ENCODE measurements around the gene DIP2C.

DNA sequence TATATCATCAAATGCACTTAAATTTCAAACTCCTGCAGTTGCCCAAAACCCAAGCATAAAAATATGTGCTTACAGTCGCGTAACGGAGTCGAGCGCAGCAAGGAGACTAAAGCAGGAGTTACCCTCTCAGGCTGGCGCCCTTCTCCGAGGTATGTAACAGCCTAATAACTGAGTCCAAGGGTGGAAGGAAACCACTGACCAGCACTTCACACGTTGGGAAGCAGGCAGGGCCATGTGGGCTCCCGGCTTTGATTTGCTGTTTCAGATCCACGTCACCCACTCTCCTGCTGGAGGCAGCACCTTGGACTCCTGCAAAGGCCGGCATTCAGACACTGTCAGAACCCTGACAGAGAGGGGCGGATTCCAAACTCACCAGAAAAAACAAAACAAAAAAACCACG, 123.8 kb downstream of the DIP2C start:
- TF ChIP-seq, protein P1, sequence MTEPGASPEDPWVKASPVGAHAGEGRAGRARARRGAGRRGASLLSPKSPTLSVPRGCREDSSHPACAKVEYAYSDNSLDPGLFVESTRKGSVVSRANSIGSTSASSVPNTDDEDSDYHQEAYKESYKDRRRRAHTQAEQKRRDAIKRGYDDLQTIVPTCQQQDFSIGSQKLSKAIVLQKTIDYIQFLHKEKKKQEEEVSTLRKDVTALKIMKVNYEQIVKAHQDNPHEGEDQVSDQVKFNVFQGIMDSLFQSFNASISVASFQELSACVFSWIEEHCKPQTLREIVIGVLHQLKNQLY (CRISPR knock-in tag; IDR thresholded peaks at IDR 0.05): no peak
- no peak for TF ChIP-seq CREB1 (CRISPR knock-in tag; IDR thresholded peaks at IDR 0.05)
- TF ChIP-seq, protein P2, sequence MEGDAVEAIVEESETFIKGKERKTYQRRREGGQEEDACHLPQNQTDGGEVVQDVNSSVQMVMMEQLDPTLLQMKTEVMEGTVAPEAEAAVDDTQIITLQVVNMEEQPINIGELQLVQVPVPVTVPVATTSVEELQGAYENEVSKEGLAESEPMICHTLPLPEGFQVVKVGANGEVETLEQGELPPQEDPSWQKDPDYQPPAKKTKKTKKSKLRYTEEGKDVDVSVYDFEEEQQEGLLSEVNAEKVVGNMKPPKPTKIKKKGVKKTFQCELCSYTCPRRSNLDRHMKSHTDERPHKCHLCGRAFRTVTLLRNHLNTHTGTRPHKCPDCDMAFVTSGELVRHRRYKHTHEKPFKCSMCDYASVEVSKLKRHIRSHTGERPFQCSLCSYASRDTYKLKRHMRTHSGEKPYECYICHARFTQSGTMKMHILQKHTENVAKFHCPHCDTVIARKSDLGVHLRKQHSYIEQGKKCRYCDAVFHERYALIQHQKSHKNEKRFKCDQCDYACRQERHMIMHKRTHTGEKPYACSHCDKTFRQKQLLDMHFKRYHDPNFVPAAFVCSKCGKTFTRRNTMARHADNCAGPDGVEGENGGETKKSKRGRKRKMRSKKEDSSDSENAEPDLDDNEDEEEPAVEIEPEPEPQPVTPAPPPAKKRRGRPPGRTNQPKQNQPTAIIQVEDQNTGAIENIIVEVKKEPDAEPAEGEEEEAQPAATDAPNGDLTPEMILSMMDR (IDR thresholded peaks at IDR 0.05): no peak
- TF ChIP-seq, protein P3, sequence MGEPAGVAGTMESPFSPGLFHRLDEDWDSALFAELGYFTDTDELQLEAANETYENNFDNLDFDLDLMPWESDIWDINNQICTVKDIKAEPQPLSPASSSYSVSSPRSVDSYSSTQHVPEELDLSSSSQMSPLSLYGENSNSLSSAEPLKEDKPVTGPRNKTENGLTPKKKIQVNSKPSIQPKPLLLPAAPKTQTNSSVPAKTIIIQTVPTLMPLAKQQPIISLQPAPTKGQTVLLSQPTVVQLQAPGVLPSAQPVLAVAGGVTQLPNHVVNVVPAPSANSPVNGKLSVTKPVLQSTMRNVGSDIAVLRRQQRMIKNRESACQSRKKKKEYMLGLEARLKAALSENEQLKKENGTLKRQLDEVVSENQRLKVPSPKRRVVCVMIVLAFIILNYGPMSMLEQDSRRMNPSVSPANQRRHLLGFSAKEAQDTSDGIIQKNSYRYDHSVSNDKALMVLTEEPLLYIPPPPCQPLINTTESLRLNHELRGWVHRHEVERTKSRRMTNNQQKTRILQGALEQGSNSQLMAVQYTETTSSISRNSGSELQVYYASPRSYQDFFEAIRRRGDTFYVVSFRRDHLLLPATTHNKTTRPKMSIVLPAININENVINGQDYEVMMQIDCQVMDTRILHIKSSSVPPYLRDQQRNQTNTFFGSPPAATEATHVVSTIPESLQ (CRISPR knock-in tag; IDR thresholded peaks at IDR 0.05): no peak
- no peak for TF ChIP-seq ZNF263 (CRISPR knock-in tag; IDR thresholded peaks at IDR 0.05; ENCODE audit: low read depth)

Measured in WTC11 (cell line).